DOHH2 (cell line): ENCODE results near the gene TRPC4AP.
"Not testable (repeated sequence)": the region's sequence is repeated elsewhere in the genome, so short reads cannot be mapped to it uniquely, and the experiment has no call there.

Source experiments
- H3F3A ChIP-seq: fragments of 200-600 bp; sonication (generic), shearing (Covaris generic); 2 replicates; pipeline ENCODE4 v1.6.0; 2016; ENCODE audit warnings: antibody characterized with exemption, mild to moderate bottlenecking; ENCODE audit not compliant: control insufficient read depth, insufficient read depth
- H3K27ac ChIP-seq: fragments of 200-600 bp; sonication (generic); 2 replicates; pipeline ENCODE4 v1.5.1; 2014; ENCODE audit warnings: low read depth, mild to moderate bottlenecking, low read length, moderate library complexity
- H3K27me3 ChIP-seq: fragments of 200-600 bp; sonication (generic); 2 replicates; pipeline ENCODE4 v1.6.1; 2014; ENCODE audit warnings: mild to moderate bottlenecking, low read length, mixed read lengths; ENCODE audit not compliant: control insufficient read depth
- H3K36me3 ChIP-seq: fragments of 200-600 bp; sonication (generic); 2 replicates; pipeline ENCODE4 v1.6.1; 2014; ENCODE audit warnings: mild to moderate bottlenecking, low read length, moderate library complexity, mixed read lengths; ENCODE audit not compliant: control insufficient read depth
- H3K4me1 ChIP-seq: fragments of 200-600 bp; sonication (generic); 2 replicates; pipeline ENCODE4 v1.6.1; 2014; ENCODE audit warnings: mild to moderate bottlenecking, low read length, mixed read lengths; ENCODE audit not compliant: control insufficient read depth
- H3K4me2 ChIP-seq: fragments of 200-600 bp; sonication (generic); 2 replicates; pipeline ENCODE4 v1.6.0; 2014; ENCODE audit warnings: mild to moderate bottlenecking, low read length, moderate library complexity
- H3K4me3 ChIP-seq: fragments of 200-600 bp; sonication (generic); 2 replicates; pipeline ENCODE4 v1.5.1; 2014; ENCODE audit warnings: mild to moderate bottlenecking, low read length, mixed read lengths
- H3K79me2 ChIP-seq: fragments of 200-600 bp; sonication (generic); 2 replicates; pipeline ENCODE4 v1.6.1; 2014; ENCODE audit warnings: mild to moderate bottlenecking, low read length, mixed read lengths; ENCODE audit not compliant: control insufficient read depth
- H3K9me2 ChIP-seq: fragments of 200-600 bp; sonication (generic); replicated peaks from 2 replicates; pipeline ENCODE4 v1.6.1; 2014; ENCODE audit warnings: mild to moderate bottlenecking, low read length, mixed read lengths; ENCODE audit not compliant: control insufficient read depth
- H3K9me3 ChIP-seq: fragments of 200-600 bp; sonication (generic); 2 replicates; pipeline ENCODE4 v1.6.1; 2014; ENCODE audit warnings: antibody characterized with exemption, low read length, mixed read lengths; ENCODE audit not compliant: control insufficient read depth, insufficient read depth
- H4K20me1 ChIP-seq: fragments of 200-600 bp; sonication (generic); 2 replicates; pipeline ENCODE4 v1.6.0; 2014; ENCODE audit warnings: low read depth, mild to moderate bottlenecking, antibody characterized with exemption, low read length, moderate library complexity; ENCODE audit not compliant: control insufficient read depth, insufficient read depth
- CTCF ChIP-seq: fragments of 200-600 bp; sonication (generic); IDR thresholded peaks from one replicate; pipeline ENCODE4 v1.5.1; 2014; ENCODE audit warnings: antibody characterized with exemption, mild to moderate bottlenecking, low read depth, low read length; ENCODE audit not compliant: poor library complexity, severe bottlenecking
- EZH2phosphoT487 ChIP-seq: fragments of 200-600 bp; sonication (generic); IDR thresholded peaks from 2 replicates; pipeline ENCODE4 v1.6.1; 2017; ENCODE audit warnings: borderline replicate concordance, mild to moderate bottlenecking, antibody characterized with exemption, low read length, moderate library complexity, mixed read lengths

TRPC4AP gene

GRCh38 chr20:35117196-35117595 lies 24.6 kb upstream of the TRPC4AP start:
- Histone ChIP-seq H3K27me3 (no peaks in the 10 kb centered on the region), H3K9me3 (no peaks in the 10 kb centered on the region), H3K36me3 (peaks cover 9% of the 10 kb centered on the region; the same call in 1 of the 2 replicates), H3K4me1 (no peaks in the 10 kb centered on the region), H3K4me2 (no peak overlapping the region), H3K9me2 (no peaks in the 10 kb centered on the region), H4K20me1 (no peaks in the 10 kb centered on the region), H3K27ac (no peak overlapping the region), H3K79me2 (no peaks in the 10 kb centered on the region), H3K4me3 (no peak overlapping the region), H3F3A (no peaks in the 10 kb centered on the region)
- TF ChIP-seq EZH2phosphoT487 (no peak), CTCF (no peak)

- Histone ChIP-seq H3K9me3 (no peaks in the 10 kb centered on the region), H3K27ac (no peak overlapping the region)
These were observed 23.7 kb upstream of the TRPC4AP start for GRCh38 chr20:35116258-35116657.

GRCh38 chr20:35115606-35116005 lies 23.0 kb upstream of the TRPC4AP start:
- Histone ChIP-seq H3K9me2 (no peaks in the 10 kb centered on the region), H3K4me1 (no peaks in the 10 kb centered on the region), H3F3A (no peaks in the 10 kb centered on the region), H3K79me2 (no peaks in the 10 kb centered on the region), H3K4me2 (no peak overlapping the region), H3K27me3 (no peaks in the 10 kb centered on the region), H3K4me3 (no peak overlapping the region), H3K27ac (no peak overlapping the region), H3K9me3 (no peaks in the 10 kb centered on the region), H3K36me3 (peaks cover 4% of the 10 kb centered on the region; the same call in 1 of the 2 replicates), H4K20me1 (no peaks in the 10 kb centered on the region)
- TF ChIP-seq EZH2phosphoT487: no peak
- no peak for TF ChIP-seq CTCF

More at GRCh38 chr20:35116258-35116657, 23.7 kb upstream of the TRPC4AP start:
- no peaks in the 10 kb centered on the region for H3K27me3 ChIP-seq
- H3K36me3 ChIP-seq: peaks cover 5% of the 10 kb centered on the region; the same call in 1 of the 2 replicates
- H4K20me1 ChIP-seq: no peaks in the 10 kb centered on the region
- no peaks in the 10 kb centered on the region for H3K79me2 ChIP-seq
- no peak overlapping the region for H3K4me3 ChIP-seq
- TF ChIP-seq CTCF: no peak
- TF ChIP-seq EZH2phosphoT487: no peak
- no peaks in the 10 kb centered on the region for H3K4me1 ChIP-seq
- H3K9me2 ChIP-seq: no peaks in the 10 kb centered on the region
- no peak overlapping the region for H3K4me2 ChIP-seq
- H3F3A ChIP-seq: no peaks in the 10 kb centered on the region

GRCh38 chr20:35112276-35112675 lies 19.7 kb upstream of the TRPC4AP start:
- H3K79me2 ChIP-seq, H3K4me1 ChIP-seq, H3K4me2 ChIP-seq, H3K27ac ChIP-seq, H3F3A ChIP-seq, H3K9me3 ChIP-seq, H3K36me3 ChIP-seq, H4K20me1 ChIP-seq, H3K4me3 ChIP-seq, H3K9me2 ChIP-seq, H3K27me3 ChIP-seq: not testable (repeated sequence)
